GM12865 (cell line): ENCODE data around the gene WWP2.

Experiments used
- DNase-seq: peaks from one replicate; pipeline ENCODE4 v3.0.0; 2010; ENCODE audit warnings: low read depth
- H3K4me3 ChIP-seq: 2 replicates; pipeline ENCODE4 v1.5.1; 2011; ENCODE audit warnings: mild to moderate bottlenecking, low read depth, low read length, control low read depth
- CTCF ChIP-seq: IDR thresholded peaks from 2 replicates; pipeline ENCODE4 v1.5.1; 2011; ENCODE audit warnings: low read length, control low read depth, low read depth, inconsistent platforms; ENCODE audit not compliant: insufficient read depth; ENCODE audit errors: missing control alignments

The WWP2 gene

GRCh38 chr16:69761983-69762813, at the start of gene WWP2:
WWP2 (plus strand) TSS chr16:69762332; CDS start chr16:69787011, 24,679 bp downstream.
- TF ChIP-seq CTCF: no peak
- H3K4me3 ChIP-seq: peak within 1 kb of the TSS; percentile 97
- peak; percentile 88 for DNase-seq

GRCh38 chr16:69712914-69713581, 49.1 kb upstream of the WWP2 start:
- TF ChIP-seq CTCF: no peak
- no peak for DNase-seq
- H3K4me3 ChIP-seq: no peak overlapping the region

- no peak for DNase-seq
- H3K4me3 ChIP-seq: no peak overlapping the region
- no peak for TF ChIP-seq CTCF
Measured at GRCh38 chr16:69717066-69717465, 45.1 kb upstream of the WWP2 start.

GRCh38 chr16:69718111-69718764, 43.9 kb upstream of the WWP2 start:
- no peak for DNase-seq
- TF ChIP-seq CTCF: no peak
- H3K4me3 ChIP-seq: no peak overlapping the region

GRCh38 chr16:69720822-69721430, 41.2 kb upstream of the WWP2 start:
- no peak for DNase-seq
- H3K4me3 ChIP-seq: no peak overlapping the region
- no peak for TF ChIP-seq CTCF

GRCh38 chr16:69721441-69721957, 40.6 kb upstream of the WWP2 start:
- no peak for DNase-seq
- no peak overlapping the region for H3K4me3 ChIP-seq
- TF ChIP-seq CTCF: no peak
